Smooth muscle cell (in vitro differentiated cells): ENCODE results near the gene PAX2. TPM values are rescaled to one million over a fixed set of nuclear protein-coding genes. Genes with fewer than 3 reads are reported as not detected.
"Not testable (repeated sequence)": the region's sequence is repeated elsewhere in the genome, so short reads cannot be mapped to it uniquely, and the experiment has no call there.

Source experiments
- DNase-seq: peaks from one replicate; lab custom pipeline; 2025; ENCODE audit not compliant: unreplicated experiment; lab: John Stamatoyannopoulos, UW
- H2AFZ ChIP-seq: fragments of 200-600 bp; sonication (generic); 2 replicates; pipeline ENCODE4 v1.6.0; 2016; ENCODE audit warnings: antibody characterized with exemption, low read depth, mild to moderate bottlenecking
- H3F3A ChIP-seq: fragments of 200-600 bp; sonication (generic); 2 replicates; pipeline ENCODE4 v1.6.0; 2017; ENCODE audit warnings: antibody characterized with exemption, low read depth
- H3K27ac ChIP-seq: fragments of 200-600 bp; sonication (generic); 2 replicates; pipeline ENCODE4 v1.5.1; 2016; ENCODE audit warnings: low read depth, mild to moderate bottlenecking
- H3K27me3 ChIP-seq: fragments of 200-600 bp; sonication (generic); 2 replicates; pipeline ENCODE4 v1.6.1; 2016; ENCODE audit warnings: low read depth, mild to moderate bottlenecking
- H3K36me3 ChIP-seq: fragments of 200-600 bp; sonication (generic); 2 replicates; pipeline ENCODE4 v1.5.1; 2016; ENCODE audit warnings: low read depth
- H3K4me1 ChIP-seq: fragments of 200-600 bp; sonication (generic); 2 replicates; pipeline ENCODE4 v1.5.1; 2016; ENCODE audit warnings: low read depth
- H3K4me2 ChIP-seq: fragments of 200-600 bp; sonication (generic); 2 replicates; pipeline ENCODE4 v1.6.0; 2016; ENCODE audit warnings: mild to moderate bottlenecking
- H3K4me3 ChIP-seq: fragments of 200-600 bp; sonication (generic); 2 replicates; pipeline ENCODE4 v1.5.1; 2016; ENCODE audit warnings: mild to moderate bottlenecking
- H3K79me2 ChIP-seq: fragments of 200-600 bp; sonication (generic); 2 replicates; pipeline ENCODE4 v1.6.0; 2016; ENCODE audit warnings: low read depth, mild to moderate bottlenecking
- H3K9ac ChIP-seq: fragments of 200-600 bp; sonication (generic); 2 replicates; pipeline ENCODE4 v1.6.0; 2016; ENCODE audit warnings: low read depth
- H3K9me3 ChIP-seq: fragments of 200-600 bp; sonication (generic); replicated peaks from 2 replicates; pipeline ENCODE4 v1.5.1; 2016; ENCODE audit warnings: low read depth
- H4K20me1 ChIP-seq: fragments of 200-600 bp; sonication (generic); 2 replicates; pipeline ENCODE4 v1.6.0; 2016; ENCODE audit warnings: low read depth
- WGBS: methylation state at CpG from one replicate; pipeline ENCODE4 v1.1.7; 2016; ENCODE audit warnings: low lambda C conversion rate; 5-methylcytosine and 5-hydroxymethylcytosine counted together
- polyA plus RNA-seq: library from polyadenylated mRNA; unstranded; fragments of >200 nt; fragmentation: Nextera tagmentation; extraction: Ambion mirVana; gene quantifications from 2 replicates; pipeline ENCODE4 v1.2.1, GENCODE V29; 2016
- total RNA-seq: library from RNA; depleted of rRNA; stranded (reverse); fragments of >200 nt; gene quantifications from 2 replicates; pipeline ENCODE4 v1.2.3, GENCODE V29; 2014
- TF ChIP-seq, protein P1 (sequence below): fragments of 200-600 bp; sonication (generic); IDR thresholded peaks from 2 replicates; pipeline ENCODE4 v1.5.1; 2017; ENCODE audit warnings: borderline replicate concordance, mild to moderate bottlenecking, antibody characterized with exemption; ENCODE audit not compliant: insufficient read depth, poor library complexity, severe bottlenecking

The PAX2 gene
- total and polyA plus RNA-seq, 2 experiments from 2014 or later = not detected

DNA sequence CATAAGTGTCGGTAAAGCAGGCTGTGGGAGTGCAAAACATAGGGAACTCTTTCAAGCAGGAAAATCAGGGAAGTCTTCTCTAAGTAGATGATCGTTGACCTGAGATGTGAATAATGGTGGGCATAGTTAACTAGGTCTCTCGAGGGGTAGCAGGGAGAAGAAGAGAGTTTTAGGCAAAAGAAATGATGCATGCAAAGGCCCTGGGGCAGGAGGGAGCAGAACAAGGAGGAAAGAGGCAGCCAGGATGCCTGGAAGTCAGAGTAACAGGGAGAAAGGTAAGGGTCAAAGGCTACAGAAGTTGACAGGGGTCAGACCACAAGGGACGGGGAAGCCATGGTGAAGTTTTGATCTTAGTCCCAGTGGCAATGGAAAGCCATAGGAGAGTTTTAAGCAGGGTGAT, 47.8 kb upstream of the PAX2 start:
- TF ChIP-seq, protein P1, sequence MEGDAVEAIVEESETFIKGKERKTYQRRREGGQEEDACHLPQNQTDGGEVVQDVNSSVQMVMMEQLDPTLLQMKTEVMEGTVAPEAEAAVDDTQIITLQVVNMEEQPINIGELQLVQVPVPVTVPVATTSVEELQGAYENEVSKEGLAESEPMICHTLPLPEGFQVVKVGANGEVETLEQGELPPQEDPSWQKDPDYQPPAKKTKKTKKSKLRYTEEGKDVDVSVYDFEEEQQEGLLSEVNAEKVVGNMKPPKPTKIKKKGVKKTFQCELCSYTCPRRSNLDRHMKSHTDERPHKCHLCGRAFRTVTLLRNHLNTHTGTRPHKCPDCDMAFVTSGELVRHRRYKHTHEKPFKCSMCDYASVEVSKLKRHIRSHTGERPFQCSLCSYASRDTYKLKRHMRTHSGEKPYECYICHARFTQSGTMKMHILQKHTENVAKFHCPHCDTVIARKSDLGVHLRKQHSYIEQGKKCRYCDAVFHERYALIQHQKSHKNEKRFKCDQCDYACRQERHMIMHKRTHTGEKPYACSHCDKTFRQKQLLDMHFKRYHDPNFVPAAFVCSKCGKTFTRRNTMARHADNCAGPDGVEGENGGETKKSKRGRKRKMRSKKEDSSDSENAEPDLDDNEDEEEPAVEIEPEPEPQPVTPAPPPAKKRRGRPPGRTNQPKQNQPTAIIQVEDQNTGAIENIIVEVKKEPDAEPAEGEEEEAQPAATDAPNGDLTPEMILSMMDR = no peak
- Histone ChIP-seq H3K27ac (no peak overlapping the region), H3K36me3 (no peaks in the 10 kb centered on the region), H3K4me2 (peak overlapping the region; percentile 23), H3K79me2 (no peaks in the 10 kb centered on the region), H3K9me3 (no peaks in the 10 kb centered on the region), H3K27me3 (peaks cover 47% of the 10 kb centered on the region), H3K4me1 (no peaks in the 10 kb centered on the region), H3K4me3 (no peak overlapping the region), H3F3A (no peaks in the 10 kb centered on the region), H3K9ac (no peak overlapping the region), H4K20me1 (no peaks in the 10 kb centered on the region), H2AFZ (no peak overlapping the region)
- 87% methylated on average over 4 of the region's 4 CpGs for WGBS
- no peak for DNase-seq

GRCh38 chr10:100701704-100702103, 43.7 kb upstream of the PAX2 start:
- not testable (repeated sequence) for H3K27ac ChIP-seq

GRCh38 chr10:100705139-100705538, 40.2 kb upstream of the PAX2 start:
- TF ChIP-seq, protein P1 = no peak

More at GRCh38 chr10:100701704-100702103, 43.7 kb upstream of the PAX2 start:
- not testable (repeated sequence) for H3F3A ChIP-seq, H3K4me2 ChIP-seq, H4K20me1 ChIP-seq, H3K9ac ChIP-seq, H2AFZ ChIP-seq, H3K36me3 ChIP-seq, H3K4me3 ChIP-seq, DNase-seq, H3K9me3 ChIP-seq, H3K4me1 ChIP-seq, H3K79me2 ChIP-seq
- H3K27me3 ChIP-seq = peaks cover 50% of the 10 kb centered on the region
- 83% methylated on average over 1 of the region's 2 CpGs for WGBS

DNA sequence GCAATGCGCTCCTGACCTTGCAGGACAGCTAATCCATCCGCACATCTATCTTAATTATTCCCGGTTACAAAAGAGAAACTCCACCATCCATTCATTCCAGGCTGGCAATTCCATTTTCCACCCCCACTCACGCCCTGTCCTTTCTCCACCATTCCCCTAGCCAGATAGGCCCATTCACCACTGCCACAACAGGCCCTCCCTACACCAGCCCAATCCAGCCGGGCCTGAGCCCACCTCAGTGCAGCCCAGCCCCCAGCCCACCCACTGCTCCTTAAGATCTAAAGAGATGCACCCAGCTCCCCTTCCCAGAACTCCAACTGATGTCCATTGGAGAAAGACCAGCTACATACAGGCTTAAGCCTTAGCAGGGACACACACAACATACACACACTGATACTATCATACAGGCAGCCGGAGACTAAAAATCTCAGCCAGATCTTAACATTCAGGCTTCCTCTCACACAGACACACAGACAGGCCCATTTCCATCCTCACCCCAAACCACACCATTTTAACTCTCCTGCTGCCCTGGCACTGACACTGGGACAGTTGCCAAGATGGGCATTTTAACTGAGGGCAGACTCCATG, 38.0 kb upstream of the PAX2 start:
- H2AFZ ChIP-seq = no peak overlapping the region
- no peaks in the 10 kb centered on the region for H3F3A ChIP-seq
- 79% methylated on average over 6 of the region's 6 CpGs for WGBS
- no peak overlapping the region for H3K4me3 ChIP-seq
- TF ChIP-seq, protein P1 = no peak
- no peak overlapping the region for H3K4me2 ChIP-seq
- no peaks in the 10 kb centered on the region for H3K79me2 ChIP-seq
- H3K27me3 ChIP-seq = peaks cover 71% of the 10 kb centered on the region
- no peak overlapping the region for H3K9ac ChIP-seq
- no peaks in the 10 kb centered on the region for H3K36me3 ChIP-seq
- no peaks in the 10 kb centered on the region for H4K20me1 ChIP-seq
- no peak overlapping the region for H3K27ac ChIP-seq
- no peak for DNase-seq
- peaks cover 9% of the 10 kb centered on the region for H3K4me1 ChIP-seq
- no peaks in the 10 kb centered on the region for H3K9me3 ChIP-seq

More at GRCh38 chr10:100705139-100705538, 40.2 kb upstream of the PAX2 start:
- Histone ChIP-seq H4K20me1 (no peaks in the 10 kb centered on the region), H3K9me3 (no peaks in the 10 kb centered on the region), H3K4me2 (no peak overlapping the region), H3F3A (no peaks in the 10 kb centered on the region), H3K79me2 (no peaks in the 10 kb centered on the region), H3K9ac (no peak overlapping the region), H3K27ac (no peak overlapping the region), H3K4me3 (no peak overlapping the region), H2AFZ (no peak overlapping the region), H3K36me3 (no peaks in the 10 kb centered on the region), H3K4me1 (peaks cover 6% of the 10 kb centered on the region), H3K27me3 (peaks cover 61% of the 10 kb centered on the region)
- WGBS = 82% methylated on average over 9 of the region's 9 CpGs
- no peak for DNase-seq
